RWPE2 (cell line): ENCODE results near the gene TYMP.

Experiments used
- ATAC-seq: fragments of 200-7000 bp; cut with Tn5 transposase; 3 replicates; pipeline ENCODE4 v1.9.1; 2021; ENCODE audit warnings: low read depth
- DNase-seq: peaks from one replicate; pipeline ENCODE4 v3.0.0-alpha.2; 2020; ENCODE audit warnings: low spot score
- H3K27ac ChIP-seq: fragments of 450-650 bp; 2 replicates; pipeline ENCODE4 v1.5.1; 2017; ENCODE audit warnings: mild to moderate bottlenecking; ENCODE audit not compliant: poor library complexity, severe bottlenecking
- H3K27me3 ChIP-seq: fragments of 250-450 bp; sonication (Bioruptor Pico); 2 replicates; pipeline ENCODE4 v1.5.1; 2021; ENCODE audit warnings: mild to moderate bottlenecking, moderate library complexity; ENCODE audit not compliant: insufficient read depth, poor library complexity, severe bottlenecking
- H3K36me3 ChIP-seq: fragments of 250-450 bp; sonication (Bioruptor Pico); 2 replicates; pipeline ENCODE4 v1.5.1; 2020; ENCODE audit warnings: low read depth, mild to moderate bottlenecking, moderate library complexity
- H3K4me1 ChIP-seq: fragments of 250-450 bp; sonication (Bioruptor Pico); 2 replicates; pipeline ENCODE4 v1.5.1; 2021; ENCODE audit warnings: mild to moderate bottlenecking, moderate library complexity; ENCODE audit not compliant: insufficient read depth, poor library complexity, severe bottlenecking
- H3K4me3 ChIP-seq: fragments of 250-450 bp; sonication (Bioruptor Pico); 2 replicates; pipeline ENCODE4 v1.5.1; 2021; ENCODE audit warnings: mild to moderate bottlenecking, moderate library complexity; ENCODE audit not compliant: severe bottlenecking
- H3K9me3 ChIP-seq: fragments of 250-450 bp; sonication (Bioruptor Pico); 2 replicates; pipeline ENCODE4 v1.5.1; 2021; ENCODE audit warnings: mild to moderate bottlenecking, moderate library complexity; ENCODE audit not compliant: severe bottlenecking
- TF ChIP-seq, protein P1 (sequence below): fragments of 450-650 bp; IDR thresholded peaks from one replicate; pipeline ENCODE4 v1.5.1; 2017; ENCODE audit warnings: mild to moderate bottlenecking, moderate library complexity; ENCODE audit not compliant: poor library complexity, severe bottlenecking

The TYMP gene

DNA sequence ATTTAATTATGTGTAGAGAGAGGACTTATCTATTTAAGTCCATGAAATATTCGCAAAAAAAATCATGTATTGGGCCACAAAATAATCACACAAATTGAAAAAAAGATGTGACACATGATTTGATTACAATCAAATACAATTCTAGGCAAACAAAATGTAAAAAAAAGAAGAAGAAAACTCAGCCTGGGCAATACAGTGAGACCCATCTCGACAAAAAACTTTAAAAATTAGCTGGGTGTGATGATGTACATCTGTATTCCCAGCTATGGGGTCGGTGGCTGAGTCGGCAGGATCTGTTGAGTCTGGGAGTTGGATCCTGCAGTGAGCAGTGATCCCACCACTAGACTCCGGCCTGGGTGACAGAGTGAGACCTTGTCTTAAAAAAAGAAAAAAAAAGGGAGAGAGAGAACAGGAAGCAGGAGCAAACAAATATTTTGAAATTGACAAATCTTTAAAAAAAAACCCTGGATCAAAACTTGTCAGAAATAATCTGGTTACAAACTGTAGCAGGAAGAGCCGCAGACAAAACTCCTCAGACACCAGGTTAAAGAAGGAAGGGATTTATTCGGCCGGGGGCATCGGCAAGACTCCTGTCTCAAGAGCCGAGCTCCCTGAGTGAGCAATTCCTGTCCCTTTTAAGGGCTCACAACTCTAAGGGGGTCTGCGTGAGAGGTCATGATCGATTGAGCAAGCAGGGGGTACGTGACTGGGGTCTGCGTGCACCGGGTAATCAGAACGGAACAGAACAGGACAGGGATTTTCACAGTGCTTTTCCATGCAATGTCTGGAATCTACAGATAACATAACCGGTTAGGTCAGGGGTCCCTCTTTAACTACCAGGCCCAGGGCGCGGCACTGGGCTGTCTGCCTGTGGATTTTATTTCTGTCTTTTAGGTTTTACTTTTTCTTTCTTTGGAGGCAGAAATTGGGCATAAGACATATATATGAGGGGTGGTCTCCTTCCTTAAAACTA, 3.3 kb upstream of the TYMP start:
- no peak overlapping the region for H3K4me3 ChIP-seq
- TF ChIP-seq, protein P1, sequence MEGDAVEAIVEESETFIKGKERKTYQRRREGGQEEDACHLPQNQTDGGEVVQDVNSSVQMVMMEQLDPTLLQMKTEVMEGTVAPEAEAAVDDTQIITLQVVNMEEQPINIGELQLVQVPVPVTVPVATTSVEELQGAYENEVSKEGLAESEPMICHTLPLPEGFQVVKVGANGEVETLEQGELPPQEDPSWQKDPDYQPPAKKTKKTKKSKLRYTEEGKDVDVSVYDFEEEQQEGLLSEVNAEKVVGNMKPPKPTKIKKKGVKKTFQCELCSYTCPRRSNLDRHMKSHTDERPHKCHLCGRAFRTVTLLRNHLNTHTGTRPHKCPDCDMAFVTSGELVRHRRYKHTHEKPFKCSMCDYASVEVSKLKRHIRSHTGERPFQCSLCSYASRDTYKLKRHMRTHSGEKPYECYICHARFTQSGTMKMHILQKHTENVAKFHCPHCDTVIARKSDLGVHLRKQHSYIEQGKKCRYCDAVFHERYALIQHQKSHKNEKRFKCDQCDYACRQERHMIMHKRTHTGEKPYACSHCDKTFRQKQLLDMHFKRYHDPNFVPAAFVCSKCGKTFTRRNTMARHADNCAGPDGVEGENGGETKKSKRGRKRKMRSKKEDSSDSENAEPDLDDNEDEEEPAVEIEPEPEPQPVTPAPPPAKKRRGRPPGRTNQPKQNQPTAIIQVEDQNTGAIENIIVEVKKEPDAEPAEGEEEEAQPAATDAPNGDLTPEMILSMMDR: no peak

DNA sequence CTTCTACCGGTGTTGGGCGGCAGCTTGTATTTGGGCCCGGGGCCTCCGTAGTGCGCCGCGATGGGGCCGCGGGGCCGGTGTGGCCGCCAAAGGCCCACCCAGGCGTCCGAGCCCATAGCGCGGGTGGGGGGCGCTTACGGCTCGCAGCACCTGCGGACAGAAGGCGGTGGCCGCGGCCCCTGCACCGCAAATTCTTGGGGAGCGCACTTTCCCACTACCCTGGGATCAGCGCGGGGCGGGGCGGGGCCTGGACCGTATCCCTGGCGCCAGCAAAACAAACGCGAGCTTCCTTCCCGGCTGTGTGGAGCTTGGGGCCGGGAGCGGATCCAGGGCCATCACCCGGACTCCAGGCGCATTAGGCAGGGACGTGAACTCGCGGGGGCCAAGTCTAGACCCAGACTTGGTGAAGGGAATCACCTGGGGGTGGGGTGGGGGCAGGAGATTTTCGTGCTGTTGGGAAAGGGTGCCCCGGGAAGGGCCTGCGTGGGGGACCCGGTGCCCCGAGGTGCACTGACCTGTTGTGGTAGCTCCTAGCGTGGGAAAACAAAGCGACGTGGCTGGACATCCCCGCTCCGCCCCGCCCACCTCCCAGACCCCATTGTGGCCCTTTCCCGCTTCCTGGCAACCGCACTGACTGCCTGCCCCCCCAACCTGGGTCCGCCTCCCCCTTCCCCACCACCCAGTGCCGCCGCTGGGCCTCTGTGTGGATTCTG, 2.3 kb upstream of the TYMP start:
- H3K27ac ChIP-seq: peak overlapping the region; percentile 81
- peak; percentile 45 for ATAC-seq
- H3K9me3 ChIP-seq: no peaks in the 10 kb centered on the region
- DNase-seq: peak; percentile 71
- peak overlapping the region; percentile 67 for H3K4me3 ChIP-seq
- H3K27me3 ChIP-seq: no peaks in the 10 kb centered on the region
- no peaks in the 10 kb centered on the region for H3K4me1 ChIP-seq
- TF ChIP-seq, protein P1: no peak
- H3K36me3 ChIP-seq: no peaks in the 10 kb centered on the region

More for the DNA sequence above, 3.3 kb upstream of the TYMP start:
- ATAC-seq (no peak), DNase-seq (no peak)
- no peaks in the 10 kb centered on the region for H3K9me3 ChIP-seq
- no peaks in the 10 kb centered on the region for H3K36me3 ChIP-seq
- no peaks in the 10 kb centered on the region for H3K4me1 ChIP-seq
- no peaks in the 10 kb centered on the region for H3K27me3 ChIP-seq
- H3K27ac ChIP-seq: no peak overlapping the region

DNA sequence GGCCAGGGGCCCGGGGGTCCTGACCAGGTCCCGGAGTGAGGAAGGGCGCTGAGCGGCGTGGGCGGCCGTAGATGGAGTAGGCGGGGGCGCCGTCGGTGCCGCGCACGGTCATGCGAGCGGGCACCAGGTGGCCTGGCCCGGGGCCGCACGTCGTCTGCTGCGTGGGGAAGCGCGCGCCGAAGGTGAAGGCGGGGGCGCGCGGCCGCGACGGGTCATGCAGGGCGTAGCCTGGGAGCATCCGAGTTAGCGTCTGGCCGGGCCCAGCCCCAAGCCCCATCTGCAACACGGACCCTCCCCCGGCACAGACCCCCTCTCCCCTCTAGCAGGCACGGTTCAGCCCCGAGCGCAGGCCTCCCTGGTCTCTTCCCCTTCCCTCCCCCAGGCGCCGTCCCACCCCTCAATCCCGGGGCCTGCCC, 1.7 kb upstream of the TYMP start:
- no peaks in the 10 kb centered on the region for H3K4me1 ChIP-seq
- DNase-seq (peak; percentile 71), ATAC-seq (peak; percentile 27)
- H3K27ac ChIP-seq: peak overlapping the region; percentile 81
- peak overlapping the region; percentile 67 for H3K4me3 ChIP-seq
- H3K9me3 ChIP-seq: no peaks in the 10 kb centered on the region
- H3K36me3 ChIP-seq: no peaks in the 10 kb centered on the region
- TF ChIP-seq, protein P1: no peak
- no peaks in the 10 kb centered on the region for H3K27me3 ChIP-seq

DNA sequence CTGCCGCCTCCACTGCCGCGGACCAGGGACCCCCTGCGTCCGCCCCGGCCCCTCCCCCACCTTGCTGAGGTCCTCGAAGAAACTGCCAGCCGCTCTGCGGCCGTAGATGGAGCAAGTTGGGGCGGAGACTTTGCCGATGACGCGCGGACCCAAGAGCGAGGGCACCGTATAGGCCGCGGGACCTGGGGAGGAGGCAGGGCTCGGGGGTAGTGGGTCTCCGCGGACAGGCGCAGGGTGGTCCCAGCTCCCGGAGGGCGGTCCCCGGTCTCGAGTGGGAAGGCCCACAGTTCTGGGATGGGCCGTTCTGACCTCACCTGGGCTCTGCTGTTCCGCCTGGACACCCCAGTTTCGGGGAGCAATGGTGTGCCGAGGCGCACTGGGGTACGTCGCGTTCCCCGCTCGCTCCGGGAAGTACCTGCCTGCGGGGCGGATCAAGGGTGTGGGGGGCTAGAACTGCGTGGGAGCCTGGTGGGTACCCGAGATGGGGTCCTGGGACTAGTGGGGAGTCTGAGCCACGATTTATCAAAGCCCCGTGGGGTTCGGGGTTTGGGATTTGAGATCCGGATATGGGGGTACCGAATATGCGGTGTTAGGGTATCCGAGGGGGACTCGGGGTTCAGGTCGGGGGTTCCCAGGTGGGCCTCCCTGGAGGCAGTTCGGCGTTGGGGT, 1.2 kb upstream of the TYMP start:
- ATAC-seq: peak; percentile 46
- peak overlapping the region; percentile 81 for H3K27ac ChIP-seq

More for the DNA sequence above, 1.2 kb upstream of the TYMP start:
- Histone ChIP-seq H3K36me3 (no peaks in the 10 kb centered on the region), H3K4me1 (no peaks in the 10 kb centered on the region), H3K9me3 (no peaks in the 10 kb centered on the region), H3K27me3 (no peaks in the 10 kb centered on the region), H3K4me3 (peak overlapping the region; percentile 67)
- TF ChIP-seq, protein P1: no peak
- peak; percentile 87 for DNase-seq
